ENCODE results near the gene TMEM108. TPM values are rescaled to one million over a fixed set of nuclear protein-coding genes. Genes with fewer than 3 reads are reported as not detected.
"Not testable (repeated sequence)": the region's sequence is repeated elsewhere in the genome, so short reads cannot be mapped to it uniquely, and the experiment has no call there.

TMEM108 gene
- 0.52 TPM for total RNA-seq
- long read RNA-seq, partial matches to known transcripts, result 0 of 2 reads
- long read RNA-seq, other reads (novel, unspliced or antisense), result 0 of 2 reads

GRCh38 chr3:133038089-133038730 lies at the start of gene TMEM108:
TSS of gene TMEM108 (plus strand) at chr3:133038391.
- intact Hi-C loops (cut with micrococcal nuclease), result no loop called here
- DNase-seq, result peak; percentile 85
- peak; percentile 91 for ATAC-seq

DNA sequence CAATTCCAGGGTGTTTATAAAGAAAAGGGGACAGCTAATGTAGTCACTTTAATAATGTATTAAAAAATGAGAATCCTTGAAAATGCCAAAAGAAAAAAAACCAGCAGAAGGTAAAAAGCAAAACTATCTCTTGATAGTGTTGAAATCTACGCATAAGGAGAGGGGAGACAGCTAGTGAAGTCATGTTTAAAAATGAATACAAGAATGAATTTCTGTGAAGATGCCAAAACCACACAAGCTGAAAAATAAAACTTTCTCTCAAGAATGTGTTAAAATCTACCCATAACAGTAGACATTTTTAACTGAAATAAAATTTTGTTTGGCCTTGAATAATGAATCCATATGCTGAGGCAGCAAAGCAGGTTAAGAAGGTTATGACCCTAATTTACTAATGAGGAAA lies 42.2 kb upstream of the TMEM108 start:
- DNase-seq (no peak), ATAC-seq (no peak)
- intact Hi-C loops (cut with micrococcal nuclease), result no loop called here

- no peak for DNase-seq
- intact Hi-C loops (cut with micrococcal nuclease), result no loop called here
- no peak for ATAC-seq
These were observed 40.6 kb upstream of the TMEM108 start for GRCh38 chr3:132997404-132998185.

DNA sequence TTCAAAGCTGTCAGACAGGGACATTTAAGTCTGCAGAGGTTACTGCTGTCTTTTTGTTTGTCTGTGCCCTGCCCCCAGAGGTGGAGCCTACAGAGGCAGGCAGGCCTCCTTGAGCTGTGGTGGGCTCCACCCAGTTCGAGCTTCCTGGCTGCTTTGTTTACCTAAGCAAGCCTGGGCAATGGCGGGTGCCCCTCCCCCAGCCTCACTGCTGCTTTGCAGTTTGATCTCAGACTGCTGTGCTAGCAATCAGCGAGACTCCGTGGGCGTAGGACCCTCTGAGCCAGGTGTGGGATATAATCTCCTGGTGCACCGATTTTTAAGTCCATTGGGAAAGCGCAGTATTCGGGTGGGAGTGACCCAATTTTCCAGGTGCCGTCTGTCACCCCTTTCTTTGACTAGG lies 33.2 kb upstream of the TMEM108 start:
- intact Hi-C loops (cut with micrococcal nuclease); ATAC-seq; DNase-seq: not testable (repeated sequence)

GRCh38 chr3:133007601-133008000 lies 30.6 kb upstream of the TMEM108 start:
- no peak for DNase-seq
- no peak for ATAC-seq
- intact Hi-C loops (cut with micrococcal nuclease), result no loop called here

DNA sequence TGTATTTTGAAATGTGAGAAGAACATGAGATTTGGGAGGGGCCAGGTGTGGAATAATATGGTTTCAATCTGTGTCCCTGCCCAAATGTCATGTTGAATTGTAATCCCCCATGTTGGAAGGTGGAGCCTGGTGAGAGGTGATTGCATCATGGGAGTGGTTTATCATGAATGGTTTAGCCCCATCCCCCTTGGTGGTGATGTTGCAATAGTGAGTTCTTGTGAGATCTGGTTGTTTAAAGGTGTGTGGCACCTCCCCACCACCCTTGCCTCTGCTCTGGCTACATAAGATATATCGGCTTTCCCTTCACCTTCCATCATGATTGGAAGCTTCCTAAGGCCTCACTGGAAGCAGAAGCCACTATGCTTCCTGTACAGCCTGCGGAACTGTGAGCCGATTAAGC lies 23.9 kb upstream of the TMEM108 start:
- ATAC-seq (no peak), DNase-seq (no peak)
- intact Hi-C loops (cut with micrococcal nuclease), result no loop called here

DNA sequence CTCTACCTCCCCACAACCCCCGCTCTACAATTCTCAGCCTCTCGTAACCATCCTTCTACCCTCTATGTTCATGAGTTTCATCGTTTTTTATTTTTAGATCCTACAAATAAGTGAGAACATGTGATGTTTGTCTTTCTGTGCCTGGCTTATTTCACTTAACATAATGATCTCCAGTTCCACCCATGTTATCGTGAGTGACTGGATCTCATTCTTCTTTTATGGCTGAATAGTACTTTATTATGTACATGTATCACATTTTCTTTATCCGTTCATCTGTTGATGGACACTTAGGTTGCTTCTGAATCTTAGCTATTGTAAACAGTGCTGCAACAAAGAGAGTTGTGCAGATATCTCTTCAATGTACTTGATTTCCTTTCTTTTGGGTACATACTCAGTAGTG lies 22.6 kb upstream of the TMEM108 start:
- DNase-seq; intact Hi-C loops (cut with micrococcal nuclease); ATAC-seq: not testable (repeated sequence)

GRCh38 chr3:133016838-133017309 lies 21.3 kb upstream of the TMEM108 start:
- DNase-seq (no peak), ATAC-seq (no peak)
- intact Hi-C loops (cut with micrococcal nuclease), result no loop called here

DNA sequence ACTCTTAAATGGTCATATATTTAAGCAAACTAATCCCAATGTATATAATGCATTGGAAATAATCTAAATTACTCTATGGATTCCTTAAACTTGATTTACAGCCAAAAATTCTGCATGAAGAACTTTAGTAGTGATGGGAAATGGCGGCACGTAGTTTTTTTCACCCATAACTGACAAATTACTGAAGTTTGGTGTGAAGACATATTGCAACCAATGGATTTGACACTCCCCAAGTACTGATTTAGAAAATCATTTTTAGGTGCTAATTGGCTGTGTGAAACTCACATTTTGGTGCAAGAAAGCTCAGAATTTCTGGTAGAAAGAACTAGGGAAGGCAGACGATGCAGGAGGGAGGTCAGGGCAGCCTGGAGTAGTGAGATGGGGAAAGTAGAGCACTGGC lies 19.3 kb upstream of the TMEM108 start:
- DNase-seq, result no peak
- no peak for ATAC-seq
- intact Hi-C loops (cut with micrococcal nuclease), result no loop called here

DNA sequence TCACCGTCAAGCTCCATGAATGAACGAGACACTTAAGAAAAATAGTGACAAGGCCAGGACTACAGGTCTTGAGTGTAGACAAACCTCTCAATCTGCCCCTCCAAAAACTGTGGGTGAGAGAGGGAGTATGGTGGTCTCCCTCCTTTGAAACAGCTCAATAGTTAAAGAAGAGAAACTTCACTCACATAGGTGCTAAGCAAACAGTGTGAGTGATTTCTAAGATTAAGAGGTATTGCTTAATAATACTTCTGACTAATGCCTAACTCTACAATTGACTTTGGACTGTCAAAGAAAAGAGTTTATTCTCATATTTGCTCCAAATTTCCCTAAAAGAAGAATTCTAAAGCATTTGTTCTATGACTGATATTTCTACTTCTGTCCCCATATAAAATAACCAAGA lies 17.0 kb upstream of the TMEM108 start:
- intact Hi-C loops (cut with micrococcal nuclease), result no loop called here
- ATAC-seq (no peak), DNase-seq (no peak)

- intact Hi-C loops (cut with micrococcal nuclease), result no loop called here
- no peak for ATAC-seq
- DNase-seq, result no peak
These were observed 14.8 kb upstream of the TMEM108 start for GRCh38 chr3:133023362-133023761.

DNA sequence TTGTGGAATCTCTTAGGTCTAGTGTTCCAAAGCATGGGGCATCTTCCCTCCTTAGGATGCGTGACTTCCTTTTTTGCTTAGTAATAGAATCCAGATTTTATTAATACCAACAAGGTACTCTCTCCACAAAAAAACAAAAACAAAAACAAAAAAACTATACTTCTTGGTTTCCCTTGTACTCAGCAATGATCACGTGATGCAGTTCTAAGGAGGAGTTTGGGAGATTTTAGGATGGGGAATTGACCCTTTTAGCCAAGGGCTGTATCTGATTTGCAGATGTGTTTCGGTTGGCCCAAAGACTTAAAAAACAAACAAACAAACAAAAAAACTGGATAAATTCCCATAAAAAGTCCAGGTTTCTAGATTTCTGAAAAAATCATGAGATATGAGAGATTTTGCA lies 12.6 kb upstream of the TMEM108 start:
- DNase-seq (no peak), ATAC-seq (no peak)
- intact Hi-C loops (cut with micrococcal nuclease), result no loop called here

DNA sequence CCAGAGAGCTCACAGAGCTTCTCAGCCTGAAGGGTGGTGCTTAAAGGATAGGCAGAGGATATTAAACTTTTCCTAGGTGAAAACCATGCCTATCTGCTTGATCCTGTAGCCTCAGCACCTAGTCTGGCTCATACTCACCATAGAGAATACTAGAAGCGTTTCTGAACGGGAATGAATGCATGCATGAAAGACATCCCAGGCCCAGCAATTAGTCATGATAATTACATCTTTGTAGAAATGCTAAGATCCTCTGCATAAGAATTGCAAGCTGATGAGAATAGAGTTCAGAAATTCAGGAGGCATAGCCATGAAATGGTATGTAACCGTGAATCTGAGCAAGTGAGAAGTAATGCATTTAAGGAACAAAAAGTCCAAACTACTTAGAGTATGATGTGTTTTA lies 5.9 kb upstream of the TMEM108 start:
- intact Hi-C loops (cut with micrococcal nuclease), result no loop called here
- ATAC-seq, result no peak
- no peak for DNase-seq

DNA sequence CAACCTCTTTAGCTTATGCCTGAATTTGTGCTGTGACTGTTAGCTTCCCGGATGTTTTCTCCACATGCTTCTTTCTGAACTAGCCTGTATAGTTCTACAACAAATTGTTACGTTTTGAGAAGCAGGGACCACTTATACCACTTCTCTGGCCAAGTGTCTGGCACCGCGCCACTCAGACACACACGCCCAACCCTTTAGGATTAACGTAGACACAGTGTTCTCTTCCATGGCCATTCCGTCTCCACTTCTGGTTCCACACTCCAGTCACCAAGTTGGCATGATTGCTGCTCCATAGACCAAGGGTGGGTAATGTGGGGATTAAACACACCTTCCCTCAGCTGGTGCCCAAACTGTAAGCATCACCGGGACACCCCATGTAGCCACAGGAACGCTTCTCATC lies 755 bp upstream of the TMEM108 start:
- ATAC-seq, result no peak
- DNase-seq, result no peak
- intact Hi-C loops (cut with micrococcal nuclease), result no loop called here

DNA sequence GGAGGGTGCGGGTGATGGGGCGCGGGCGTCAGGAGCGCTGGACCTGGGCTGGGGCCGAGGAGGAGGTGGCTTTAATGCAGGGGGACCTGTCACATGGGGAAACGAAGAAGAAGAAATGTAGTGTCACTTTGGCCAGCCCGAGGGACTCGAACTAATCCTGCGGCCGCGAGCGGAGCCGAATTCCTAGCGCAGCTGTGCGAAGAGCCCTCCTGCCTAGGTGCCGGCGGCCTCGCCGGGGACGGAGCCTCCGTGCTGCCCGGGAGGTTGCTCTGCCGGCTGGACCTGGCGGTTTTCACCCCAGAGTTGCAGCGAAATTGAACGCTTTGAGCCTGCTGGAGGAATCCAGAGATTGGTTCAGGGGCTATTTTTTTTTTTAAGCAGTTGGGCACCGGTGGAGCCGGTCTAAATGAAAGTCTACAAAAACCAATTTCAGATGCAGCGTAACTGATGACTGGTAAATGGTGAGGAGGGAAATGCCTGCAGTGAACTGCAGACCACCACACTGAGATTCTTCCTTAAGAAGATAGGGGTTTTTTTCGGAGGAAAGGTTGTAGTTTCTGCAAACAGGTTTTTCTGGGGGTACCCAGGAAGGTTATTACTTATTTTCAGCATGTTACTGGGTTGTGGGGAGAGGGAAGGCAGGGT lies 662 bp downstream of the TMEM108 start:
- ATAC-seq (peak; percentile 56), DNase-seq (peak; percentile 43)
- intact Hi-C loops (cut with micrococcal nuclease), result no loop called here

- peak; percentile 85 for ATAC-seq
- peak; percentile 63 for DNase-seq
- intact Hi-C loops (cut with micrococcal nuclease), result loop anchor here (10.0 kb wide), 1 partner anchor 334 kb away; no protein-coding TSS in a partner anchor
These were observed 2.7 kb downstream of the TMEM108 start for GRCh38 chr3:133040696-133041523.

- DNase-seq (no peak), ATAC-seq (no peak)
- intact Hi-C loops (cut with micrococcal nuclease), result loop anchor here (10.0 kb wide), 1 partner anchor 333 kb away; no protein-coding TSS in a partner anchor
These were observed 3.3 kb downstream of the TMEM108 start for GRCh38 chr3:133041524-133041829.

DNA sequence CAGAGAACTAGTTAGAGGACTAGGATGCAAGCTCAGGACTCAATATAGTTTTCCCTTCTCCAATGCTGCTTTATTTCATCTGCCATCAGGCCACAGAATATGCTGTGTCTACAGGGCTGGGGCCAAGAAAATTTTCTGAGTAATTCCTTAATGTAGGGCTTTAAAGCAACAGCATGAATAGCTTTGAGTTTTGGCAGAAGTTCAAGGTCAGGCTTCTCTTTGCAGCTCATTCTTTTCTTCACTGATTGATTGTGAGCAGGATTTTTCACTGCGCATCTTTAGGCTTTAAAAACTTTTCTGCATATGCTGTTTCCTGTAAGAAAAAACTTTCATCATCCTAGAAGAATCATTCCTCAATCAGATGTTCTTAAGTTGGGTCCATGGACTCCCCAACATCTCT lies 4.6 kb downstream of the TMEM108 start:
- ATAC-seq (no peak), DNase-seq (no peak)
- intact Hi-C loops (cut with micrococcal nuclease), result loop anchor here (10.0 kb wide), 1 partner anchor 332 kb away; no protein-coding TSS in a partner anchor

GRCh38 chr3:133047980-133048379 lies 9.8 kb downstream of the TMEM108 start:
- ATAC-seq, result no peak
- intact Hi-C loops (cut with micrococcal nuclease), result loop anchor here (10.0 kb wide), 1 partner anchor 327 kb away; no protein-coding TSS in a partner anchor
- no peak for DNase-seq
